ENCODE data around the gene HOMEZ. TPM values are rescaled to one million over a fixed set of nuclear protein-coding genes. Genes with fewer than 3 reads are reported as not detected.
"Not testable (repeated sequence)": the region's sequence is repeated elsewhere in the genome, so short reads cannot be mapped to it uniquely, and the experiment has no call there.

HOMEZ gene
- total and polyA plus RNA-seq, 7 donors, result 5.4 to 12.0 (median 6.1) TPM

DNA sequence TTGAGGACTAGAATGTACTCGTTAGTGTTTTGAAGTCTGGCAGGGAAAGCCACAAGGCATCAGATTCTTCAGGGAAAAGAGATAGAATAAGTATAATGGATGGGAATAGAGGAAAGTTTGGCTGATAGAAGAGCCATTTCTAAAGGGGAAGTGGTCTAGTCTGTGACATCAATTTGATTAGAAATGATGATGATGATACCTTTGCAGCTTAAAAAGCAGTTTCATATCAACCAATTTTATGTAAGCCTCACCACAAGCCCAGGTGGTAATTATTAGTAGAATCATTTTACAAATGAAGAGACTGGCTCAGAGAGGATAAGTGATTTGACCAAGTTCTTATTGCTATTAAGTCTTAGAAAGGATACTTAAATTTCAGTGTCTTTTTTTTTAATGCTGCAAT, 45.3 kb downstream of the HOMEZ start:
- Histone ChIP-seq H3K9me3 (no peaks in the 10 kb centered on the region), H3K27me3 (no peaks in the 10 kb centered on the region), H3K36me3 (no peaks in the 10 kb centered on the region), H3K4me1 (peaks cover 0 to 10% (median 4%) of the 10 kb centered on the region in 4 donors), H3K27ac (no peak overlapping the region), H3K4me3 (no peak overlapping the region)
- 84 to 86% methylated on average over 1 of the region's 1 CpG for WGBS, 2 donors
- TF ChIP-seq, protein P1, sequence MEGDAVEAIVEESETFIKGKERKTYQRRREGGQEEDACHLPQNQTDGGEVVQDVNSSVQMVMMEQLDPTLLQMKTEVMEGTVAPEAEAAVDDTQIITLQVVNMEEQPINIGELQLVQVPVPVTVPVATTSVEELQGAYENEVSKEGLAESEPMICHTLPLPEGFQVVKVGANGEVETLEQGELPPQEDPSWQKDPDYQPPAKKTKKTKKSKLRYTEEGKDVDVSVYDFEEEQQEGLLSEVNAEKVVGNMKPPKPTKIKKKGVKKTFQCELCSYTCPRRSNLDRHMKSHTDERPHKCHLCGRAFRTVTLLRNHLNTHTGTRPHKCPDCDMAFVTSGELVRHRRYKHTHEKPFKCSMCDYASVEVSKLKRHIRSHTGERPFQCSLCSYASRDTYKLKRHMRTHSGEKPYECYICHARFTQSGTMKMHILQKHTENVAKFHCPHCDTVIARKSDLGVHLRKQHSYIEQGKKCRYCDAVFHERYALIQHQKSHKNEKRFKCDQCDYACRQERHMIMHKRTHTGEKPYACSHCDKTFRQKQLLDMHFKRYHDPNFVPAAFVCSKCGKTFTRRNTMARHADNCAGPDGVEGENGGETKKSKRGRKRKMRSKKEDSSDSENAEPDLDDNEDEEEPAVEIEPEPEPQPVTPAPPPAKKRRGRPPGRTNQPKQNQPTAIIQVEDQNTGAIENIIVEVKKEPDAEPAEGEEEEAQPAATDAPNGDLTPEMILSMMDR (IDR thresholded peaks at IDR 0.05), result no peak
- no peak for TF ChIP-seq EP300 (IDR thresholded peaks at IDR 0.05)
- no peak for TF ChIP-seq POLR2AphosphoS5 (IDR thresholded peaks at IDR 0.05)
- TF ChIP-seq POLR2A (IDR thresholded peaks at IDR 0.05), result no peak
- no peak for DNase-seq
- intact Hi-C loops (cut with DNase I), result no loop called here

DNA sequence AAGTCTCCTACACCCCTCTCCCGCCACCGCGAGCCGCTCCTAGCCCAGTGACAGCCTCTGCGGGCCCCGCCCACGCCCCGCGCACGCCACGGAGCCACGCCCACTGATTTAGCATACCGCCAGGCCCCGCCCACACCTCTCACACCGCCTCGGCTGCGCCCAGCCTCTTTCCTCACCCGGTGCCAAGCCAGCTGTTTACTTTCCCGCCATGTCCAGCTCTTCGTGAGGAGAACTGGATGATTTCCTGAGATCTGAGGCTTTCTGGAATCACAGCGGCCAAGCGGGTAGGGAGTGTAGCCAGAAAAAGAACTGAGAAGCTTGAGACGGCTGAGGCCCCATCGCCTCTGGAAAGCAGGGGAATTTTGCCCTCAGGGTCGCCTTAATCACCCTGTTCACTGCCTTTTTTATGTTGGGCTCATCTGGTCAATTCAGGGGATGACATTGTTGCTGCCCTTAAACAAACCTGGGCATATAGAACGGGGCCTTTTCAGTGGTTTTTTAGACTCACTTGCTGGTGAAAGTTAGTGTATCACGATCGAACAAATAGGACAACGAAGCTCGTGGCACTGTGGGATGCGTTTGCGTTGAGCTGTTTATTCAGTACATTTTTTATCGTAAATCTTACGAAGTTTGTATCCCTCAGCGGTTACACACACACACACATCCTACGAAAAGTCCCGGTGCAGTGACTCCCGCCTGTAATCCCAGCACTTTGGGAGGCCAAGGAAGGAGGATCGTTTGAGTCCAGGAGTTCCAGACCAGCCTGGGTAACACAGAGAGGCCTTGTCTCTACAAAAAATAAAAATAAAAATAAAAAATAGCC, 47.9 kb downstream of the HOMEZ start, which contains the start of gene RNF212B:
Gene RNF212B (plus strand): TSS at position 165 of the 823 bp plus-strand sequence. CDS start 2,410 bp downstream, outside the sequence.
- peak within 1 kb of the TSS; percentile 51 to 66 (median 54) for H3K27ac ChIP-seq
- peak within 1 kb of the TSS in 3 of 4 donors; percentile 32 to 43 (median 40) for H3K4me3 ChIP-seq
- 25 to 27% methylated on average over 39 of the region's 39 CpGs for WGBS, 2 donors
- no peaks in the 10 kb centered on the region for H3K9me3 ChIP-seq
- intact Hi-C loops (cut with DNase I), result no loop called here
- H3K4me1 ChIP-seq, result peaks cover 0 to 10% (median 4%) of the 10 kb centered on the region in 4 donors
- DNase-seq, result peak; percentile 96
- no peaks in the 10 kb centered on the region for H3K27me3 ChIP-seq
- H3K36me3 ChIP-seq, result no peaks in the 10 kb centered on the region
- TF ChIP-seq POLR2A (IDR thresholded peaks at IDR 0.05), result no peak
- TF ChIP-seq POLR2AphosphoS5 (IDR thresholded peaks at IDR 0.05), result peak in 2 of 4 donors; percentile 28 to 44

- H3K36me3 ChIP-seq; H3K4me1 ChIP-seq; DNase-seq; H3K9me3 ChIP-seq; H3K4me3 ChIP-seq; intact Hi-C loops (cut with DNase I); H3K27ac ChIP-seq; H3K27me3 ChIP-seq: not testable (repeated sequence)
- 92 to 93% methylated on average over 38 of the region's 38 CpGs for WGBS, 2 donors
Measured at GRCh38 chr14:23232241-23232808, 53.6 kb downstream of the HOMEZ start.

GRCh38 chr14:23228812-23229211, 57.1 kb downstream of the HOMEZ start:
- WGBS, 2 donors, result 84 to 88% methylated on average over 1 of the region's 1 CpG
- H3K4me1 ChIP-seq, result no peaks in the 10 kb centered on the region

GRCh38 chr14:23227566-23227965, 58.4 kb downstream of the HOMEZ start:
- no peak for TF ChIP-seq EP300 (IDR thresholded peaks at IDR 0.05)
- no peak for TF ChIP-seq POLR2A (IDR thresholded peaks at IDR 0.05)
- TF ChIP-seq, protein P1 (IDR thresholded peaks at IDR 0.05), result no peak
- no peak for TF ChIP-seq POLR2AphosphoS5 (IDR thresholded peaks at IDR 0.05)
- WGBS, 2 donors, result 47 to 73% methylated on average over 4 of the region's 4 CpGs
- intact Hi-C loops (cut with DNase I), result no loop called here
- H3K4me3 ChIP-seq, result no peak overlapping the region
- no peaks in the 10 kb centered on the region for H3K9me3 ChIP-seq
- no peaks in the 10 kb centered on the region for H3K36me3 ChIP-seq
- H3K27ac ChIP-seq, result no peak overlapping the region
- H3K4me1 ChIP-seq, result no peaks in the 10 kb centered on the region
- no peaks in the 10 kb centered on the region for H3K27me3 ChIP-seq
- no peak for DNase-seq

More at GRCh38 chr14:23228812-23229211, 57.1 kb downstream of the HOMEZ start:
- Histone ChIP-seq H3K27ac (no peak overlapping the region), H3K36me3 (no peaks in the 10 kb centered on the region), H3K4me3 (no peak overlapping the region), H3K9me3 (no peaks in the 10 kb centered on the region), H3K27me3 (no peaks in the 10 kb centered on the region)
- no peak for DNase-seq
- intact Hi-C loops (cut with DNase I), result no loop called here
- TF ChIP-seq EP300 (IDR thresholded peaks at IDR 0.05) (no peak), POLR2AphosphoS5 (IDR thresholded peaks at IDR 0.05) (no peak)
- TF ChIP-seq, protein P1 (IDR thresholded peaks at IDR 0.05), result no peak

DNA sequence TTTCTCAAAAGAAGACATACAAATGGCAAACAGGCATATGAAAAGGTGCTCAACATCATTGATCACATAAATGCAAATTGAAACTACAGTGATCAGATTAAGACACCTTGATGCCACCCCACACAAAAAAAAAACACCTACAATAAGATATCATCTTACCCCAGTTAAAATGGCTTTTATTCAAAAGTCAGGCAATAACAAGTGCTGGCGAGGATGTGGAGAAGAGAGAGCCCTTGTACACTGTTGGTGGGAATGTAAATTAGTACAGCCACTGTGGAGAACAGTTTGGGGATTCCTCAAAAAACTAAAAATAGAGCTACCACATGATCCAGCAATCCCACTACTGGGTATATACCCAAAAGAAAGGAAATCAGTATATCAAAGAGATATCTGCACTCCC, 61.0 kb downstream of the HOMEZ start:
- H3K27me3 ChIP-seq; H3K27ac ChIP-seq; H3K36me3 ChIP-seq; intact Hi-C loops (cut with DNase I); H3K9me3 ChIP-seq; H3K4me3 ChIP-seq; DNase-seq; H3K4me1 ChIP-seq: not testable (repeated sequence)
- 84 to 93% methylated on average over 1 of the region's 1 CpG for WGBS, 2 donors
